Natural killer cell (primary cell): ENCODE measurements around the gene USP37. TPM values are rescaled to one million over a fixed set of nuclear protein-coding genes. Genes with fewer than 3 reads are reported as not detected.
"Not testable (repeated sequence)": the region's sequence is repeated elsewhere in the genome, so short reads cannot be mapped to it uniquely, and the experiment has no call there.

Experiments used
- ATAC-seq, 3 donors: fragments of 150-1000 bp in 2 of 3; fragments of 200-7000 bp in 1 of 3; cut with Tn5 transposase; 1 replicate in 1 of 3; 2 replicates in 2 of 3; pipeline ENCODE4 v1.10.0; 2021; ENCODE audit warnings: mild to moderate bottlenecking in 2 of 3, moderate library complexity in 2 of 3
- DNase-seq, 2 donors: peaks; one replicate each; pipeline versions ENCODE4 v3.0.0 to v3.0.0-alpha.2; 2013 to 2021; ENCODE audit warnings: mixed read lengths in 1 of 2
- H3K27ac ChIP-seq: one replicate; pipeline ENCODE4 v1.5.1; 2013; ENCODE audit warnings: mild to moderate bottlenecking, low read length
- H3K27me3 ChIP-seq: one replicate; pipeline ENCODE4 v1.6.1; 2013; ENCODE audit warnings: low read length; ENCODE audit not compliant: control insufficient read depth, insufficient read depth
- H3K36me3 ChIP-seq: one replicate; pipeline ENCODE4 v1.6.1; 2013; ENCODE audit warnings: low read length; ENCODE audit not compliant: control insufficient read depth, insufficient read depth
- H3K4me1 ChIP-seq: one replicate; pipeline ENCODE4 v1.6.1; 2013; ENCODE audit warnings: low read length; ENCODE audit not compliant: control insufficient read depth, insufficient read depth
- H3K4me3 ChIP-seq: one replicate; pipeline ENCODE4 v1.5.1; 2013; ENCODE audit warnings: low read length
- H3K9me3 ChIP-seq: one replicate; pipeline ENCODE4 v1.6.1; 2013; ENCODE audit warnings: low read length; ENCODE audit not compliant: control insufficient read depth, insufficient read depth
- H3K27ac Mint-ChIP-seq, 2 donors: one replicate each; pipeline ENCODE4 v1.8.0; 2022; ENCODE audit warnings: mild to moderate bottlenecking in 2 of 2, mixed read lengths in 2 of 2, moderate library complexity in 1 of 2
- H3K27me3 Mint-ChIP-seq, 2 donors: one replicate each; pipeline ENCODE4 v1.8.0; 2022; ENCODE audit warnings: low read depth in 2 of 2, mixed read lengths in 2 of 2
- H3K36me3 Mint-ChIP-seq: one replicate; pipeline ENCODE4 v1.8.0; 2022; ENCODE audit warnings: mixed read lengths
- H3K4me1 Mint-ChIP-seq, 2 donors: one replicate each; pipeline ENCODE4 v1.8.0; 2022; ENCODE audit warnings: mixed read lengths in 2 of 2
- H3K4me3 Mint-ChIP-seq: one replicate; pipeline ENCODE4 v1.8.0; 2022; ENCODE audit warnings: mild to moderate bottlenecking, moderate library complexity, mixed read lengths
- H3K9me3 Mint-ChIP-seq, 2 donors: one replicate each; pipeline ENCODE4 v1.8.0; 2022; ENCODE audit warnings: mixed read lengths in 2 of 2
- CTCF ChIP-seq: fragments of 200-600 bp; IDR thresholded peaks from one replicate; pipeline ENCODE4 v1.8.0; 2022; ENCODE audit warnings: antibody characterized with exemption
- WGBS: methylation state at CpG from one replicate; pipeline ENCODE4 v1.1.7; 2013; ENCODE audit warnings: missing lambda C conversion rate; ENCODE audit not compliant: insufficient coverage; 5-methylcytosine and 5-hydroxymethylcytosine counted together
- intact Hi-C: fragments of 100-400 bp; cut with micrococcal nuclease; formaldehyde crosslinking; loops from one replicate; pipeline ENCODE4 v1.14.2; 2022
- total RNA-seq, 4 donors: library from RNA; stranded (reverse); fragments of 120-200 nt in 1 of 4; gene quantifications; one replicate each; pipeline versions ENCODE4 v1.2.3 to v1.2.4, GENCODE V29; 2013 to 2022

The USP37 gene
- total RNA-seq, 3 donors from 2014 or later (not counting 1 experiment from before 2014, with no cell fraction given), result 18.3 to 26.2 (median 21.6) TPM

GRCh38 chr2:218558986-218559385, 9.2 kb downstream of the USP37 start:
- H3K36me3 ChIP-seq, result peaks cover 56% of the 10 kb centered on the region
- H3K9me3 ChIP-seq, result no peaks in the 10 kb centered on the region

GRCh38 chr2:218557941-218558340, 10.2 kb downstream of the USP37 start:
- WGBS, result no CpG with 5 or more reads among the region's 2 CpGs
- Histone ChIP-seq H3K4me3 (no peak overlapping the region), H3K9me3 (no peaks in the 10 kb centered on the region), H3K4me1 (no peaks in the 10 kb centered on the region), H3K36me3 (peaks cover 65% of the 10 kb centered on the region), H3K27me3 (no peaks in the 10 kb centered on the region), H3K27ac (no peak overlapping the region)
- H3K36me3 Mint-ChIP-seq, result peaks cover 7% of the 10 kb centered on the region
- H3K4me3 Mint-ChIP-seq, result no peak overlapping the region
- no peaks in the 10 kb centered on the region for H3K9me3 Mint-ChIP-seq
- H3K27ac Mint-ChIP-seq, result no peak overlapping the region
- no peak for ATAC-seq
- DNase-seq, result no peak
- no peak for TF ChIP-seq CTCF
- H3K4me1 Mint-ChIP-seq, result peaks cover 0 to 11% of the 10 kb centered on the region in 2 donors
- no peaks in the 10 kb centered on the region for H3K27me3 Mint-ChIP-seq
- intact Hi-C loops, result no loop called here

More at GRCh38 chr2:218558986-218559385, 9.2 kb downstream of the USP37 start:
- H3K27me3 ChIP-seq, result no peaks in the 10 kb centered on the region
- ATAC-seq, result no peak
- Mint-ChIP-seq H3K27ac (no peak overlapping the region), H3K36me3 (no peaks in the 10 kb centered on the region), H3K4me3 (no peak overlapping the region), H3K27me3 (no peaks in the 10 kb centered on the region), H3K4me1 (peaks cover 0 to 13% of the 10 kb centered on the region in 2 donors), H3K9me3 (no peaks in the 10 kb centered on the region)
- intact Hi-C loops, result no loop called here
- H3K27ac ChIP-seq, result no peak overlapping the region
- no peak for DNase-seq
- 98% methylated on average over 3 of the region's 3 CpGs for WGBS
- H3K4me1 ChIP-seq, result no peaks in the 10 kb centered on the region
- no peak for TF ChIP-seq CTCF
- no peak overlapping the region for H3K4me3 ChIP-seq

GRCh38 chr2:218555527-218555926, 12.6 kb downstream of the USP37 start:
- no peak for ATAC-seq
- H3K27ac Mint-ChIP-seq, result no peak overlapping the region
- H3K36me3 ChIP-seq, result peaks cover 66% of the 10 kb centered on the region

GRCh38 chr2:218554225-218554624, 13.9 kb downstream of the USP37 start:
- H3K4me1 Mint-ChIP-seq, H3K27me3 ChIP-seq, H3K4me1 ChIP-seq, H3K4me3 ChIP-seq, DNase-seq, H3K9me3 Mint-ChIP-seq, H3K4me3 Mint-ChIP-seq, ATAC-seq, H3K27ac ChIP-seq, H3K9me3 ChIP-seq, H3K27ac Mint-ChIP-seq, H3K27me3 Mint-ChIP-seq, intact Hi-C loops: not testable (repeated sequence)
- H3K36me3 ChIP-seq, result peaks cover 57% of the 10 kb centered on the region
- H3K36me3 Mint-ChIP-seq, result peaks cover 15% of the 10 kb centered on the region
- WGBS, result 94% methylated on average over 2 of the region's 3 CpGs

More at GRCh38 chr2:218555527-218555926, 12.6 kb downstream of the USP37 start:
- WGBS, result 98% methylated on average over 4 of the region's 4 CpGs
- no peaks in the 10 kb centered on the region for H3K9me3 Mint-ChIP-seq
- no peaks in the 10 kb centered on the region for H3K27me3 ChIP-seq
- H3K4me3 Mint-ChIP-seq, result no peak overlapping the region
- H3K27me3 Mint-ChIP-seq, result no peaks in the 10 kb centered on the region
- no peaks in the 10 kb centered on the region for H3K9me3 ChIP-seq
- no peak for TF ChIP-seq CTCF
- no peaks in the 10 kb centered on the region for H3K4me1 ChIP-seq
- intact Hi-C loops, result no loop called here
- H3K27ac ChIP-seq, result no peak overlapping the region
- DNase-seq, result no peak
- H3K4me1 Mint-ChIP-seq, result peaks cover 0 to 5% of the 10 kb centered on the region in 2 donors
- H3K4me3 ChIP-seq, result no peak overlapping the region
- peaks cover 15% of the 10 kb centered on the region for H3K36me3 Mint-ChIP-seq
